GM19025 (cell line): ENCODE measurements around the gene SAMD5.
"Not testable (repeated sequence)": the region's sequence is repeated elsewhere in the genome, so short reads cannot be mapped to it uniquely, and the experiment has no call there.

Source experiments
- ATAC-seq: cut with Tn5 transposase; IDR thresholded peaks from one replicate; pipeline ENCODE4 v1.9.1; 2021; ENCODE audit warnings: mild to moderate bottlenecking, low read depth, moderate library complexity; ENCODE audit not compliant: unreplicated experiment

SAMD5 gene

DNA sequence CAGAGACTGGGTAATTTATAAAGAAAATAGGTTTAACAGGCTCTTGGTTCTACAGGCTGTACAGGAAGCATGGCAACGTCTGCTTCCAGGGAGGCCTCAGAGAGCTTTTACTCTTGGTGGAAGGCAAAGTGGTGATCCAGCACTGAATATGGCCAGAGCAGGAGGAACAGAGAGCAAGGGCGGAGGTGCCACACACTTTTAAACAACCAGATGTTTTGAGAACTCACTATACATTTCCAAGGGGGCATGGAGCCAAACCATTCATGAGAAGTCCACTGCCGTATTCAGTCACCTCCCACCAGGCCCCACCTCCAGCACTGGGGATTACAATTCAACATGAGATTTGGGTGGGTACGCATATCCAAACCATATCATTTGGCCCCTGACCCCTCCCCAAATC, 18.7 kb downstream of the SAMD5 start:
- ATAC-seq: no peak

DNA sequence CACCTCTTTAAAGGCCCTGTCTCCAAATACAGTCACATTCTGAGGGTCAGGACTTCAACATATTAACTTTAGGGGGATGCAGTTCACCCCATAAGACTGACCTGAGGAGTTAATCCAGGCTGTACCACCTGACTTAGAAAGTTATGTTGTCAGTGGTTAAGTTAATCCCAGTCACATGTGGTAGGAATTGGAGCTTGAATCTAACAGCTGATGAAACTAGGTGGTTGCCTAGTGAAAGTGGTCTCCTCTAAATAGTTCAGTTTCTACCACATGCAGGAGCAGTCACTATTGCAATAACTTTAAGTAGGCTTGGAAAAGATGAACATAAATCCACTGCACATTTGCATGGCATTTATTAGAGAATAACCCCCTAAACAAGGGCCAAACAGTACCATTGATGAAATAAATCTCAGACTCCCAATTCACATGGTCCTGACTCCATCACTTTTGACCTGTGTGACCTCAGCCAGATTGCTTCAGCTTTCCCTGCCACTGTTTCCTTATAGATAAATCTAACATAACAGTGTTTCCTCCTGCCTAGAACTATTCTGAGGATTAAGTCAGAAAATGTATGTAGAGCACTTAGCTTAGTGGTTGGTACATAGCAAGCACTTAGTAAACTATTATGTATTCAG, 20.1 kb downstream of the SAMD5 start:
- no peak for ATAC-seq

DNA sequence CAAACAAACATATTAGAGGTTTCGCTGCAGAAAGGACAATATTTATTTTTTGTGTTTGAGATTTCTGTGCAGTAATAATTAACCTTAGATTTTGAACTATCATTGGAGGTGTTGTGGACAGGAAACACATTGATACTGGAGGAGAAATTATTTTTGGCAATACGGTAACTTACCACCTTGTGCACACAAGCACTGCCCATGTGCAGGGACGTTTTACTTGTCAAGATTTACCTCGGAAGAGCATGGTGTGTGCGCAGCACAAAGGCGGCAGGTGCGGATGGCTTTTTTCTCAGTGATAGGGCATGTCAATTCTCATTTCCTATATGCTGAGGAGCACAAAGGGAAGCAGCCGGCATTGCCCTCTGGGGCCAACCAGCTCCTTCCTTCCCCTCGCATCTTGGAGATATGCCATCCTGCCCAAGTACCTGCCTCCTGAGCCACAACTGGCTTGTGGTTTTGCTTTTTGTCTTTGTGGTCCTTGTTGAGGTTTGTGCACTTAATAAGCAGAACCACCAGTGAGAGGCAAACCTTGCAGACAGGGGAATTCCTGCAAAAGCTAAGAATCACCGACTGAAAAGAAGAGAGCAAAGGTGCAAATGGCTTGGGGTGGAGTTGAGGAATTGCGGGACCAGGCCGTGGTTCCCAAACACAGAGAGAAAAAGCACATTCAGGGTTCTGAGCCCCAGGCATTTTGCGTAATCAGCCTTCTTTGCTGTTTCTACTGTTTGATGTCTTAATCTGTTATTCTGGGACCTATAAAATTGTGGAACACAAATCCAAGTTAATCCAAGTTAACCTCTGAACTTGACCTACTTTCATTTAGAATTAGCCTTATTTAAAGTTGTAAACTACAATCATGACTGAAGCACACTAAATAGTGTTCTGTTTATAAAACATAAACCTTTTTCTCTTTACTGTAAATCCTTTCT, 21.9 kb downstream of the SAMD5 start:
- no peak for ATAC-seq

DNA sequence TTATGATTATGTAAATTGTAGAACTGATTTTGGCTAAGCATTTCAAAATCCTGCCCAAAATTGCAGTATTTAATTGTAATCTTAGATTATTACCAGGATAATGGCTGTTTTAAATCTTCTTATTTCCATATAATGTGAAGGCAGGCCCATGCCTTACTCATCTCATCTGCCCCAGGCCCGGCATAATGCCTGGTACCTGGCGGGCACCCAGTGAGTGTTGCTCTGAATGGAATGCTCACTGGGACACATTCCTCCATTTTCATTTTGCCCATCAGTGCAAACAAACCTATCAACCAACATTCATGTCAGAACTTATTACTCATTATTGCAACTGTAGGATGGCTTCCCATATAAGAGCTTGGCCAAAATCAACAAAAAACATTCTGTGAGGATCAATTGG, 22.8 kb downstream of the SAMD5 start:
- ATAC-seq: no peak

DNA sequence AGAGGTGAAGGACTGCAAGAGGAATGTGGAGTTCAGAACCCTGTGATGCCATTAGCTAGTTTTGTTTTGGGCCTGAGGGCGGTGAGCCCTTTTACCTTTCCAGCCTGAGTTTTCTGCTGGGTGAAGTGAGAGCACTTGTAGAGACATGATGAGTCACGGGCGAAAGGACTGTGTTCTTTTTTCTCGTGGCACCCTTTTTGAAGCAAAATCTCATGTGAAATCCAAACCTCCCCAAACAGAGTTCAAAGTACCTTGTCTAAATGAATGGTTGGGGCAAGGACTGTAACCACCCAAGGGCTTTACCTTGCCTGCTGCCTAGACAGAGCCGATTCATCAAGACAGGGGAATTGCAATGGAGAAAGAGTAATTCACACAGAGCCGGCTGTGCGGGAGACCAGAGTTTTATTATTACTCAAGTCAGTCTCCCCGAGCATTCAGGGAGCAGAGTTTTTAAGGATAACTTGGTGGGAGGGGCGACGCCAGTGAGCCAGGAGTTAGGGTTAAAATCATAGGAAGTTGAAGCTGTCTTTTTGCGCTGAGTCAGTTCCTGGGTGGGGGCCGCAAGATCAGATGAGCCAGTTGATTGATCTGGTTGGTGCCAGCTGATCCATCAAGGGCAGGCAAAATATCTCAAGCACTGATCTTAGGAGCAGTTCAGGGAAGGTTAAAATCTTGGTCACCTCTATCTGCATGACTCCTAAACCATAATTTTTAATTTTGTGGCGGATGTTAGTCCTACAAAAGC, 25.8 kb downstream of the SAMD5 start:
- no peak for ATAC-seq

DNA sequence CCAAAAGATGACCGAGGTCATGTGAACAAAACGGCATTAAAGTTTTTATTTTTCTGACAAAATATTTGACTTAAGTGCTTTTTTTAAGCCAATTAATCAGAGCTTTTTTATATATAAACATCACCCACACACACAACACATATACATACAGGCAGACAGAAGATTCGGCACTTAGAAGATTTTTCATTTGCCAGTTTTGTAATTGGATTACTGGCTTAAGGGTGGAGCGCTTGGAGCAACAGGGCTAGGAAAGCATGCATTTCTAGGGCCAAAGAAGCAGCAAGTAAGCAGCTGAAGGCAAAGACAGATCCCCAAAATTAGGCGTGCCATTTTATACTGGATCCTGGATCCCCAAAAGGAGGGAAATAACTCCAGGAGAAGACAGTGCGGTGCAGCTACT, 30.3 kb downstream of the SAMD5 start:
- no peak for ATAC-seq

DNA sequence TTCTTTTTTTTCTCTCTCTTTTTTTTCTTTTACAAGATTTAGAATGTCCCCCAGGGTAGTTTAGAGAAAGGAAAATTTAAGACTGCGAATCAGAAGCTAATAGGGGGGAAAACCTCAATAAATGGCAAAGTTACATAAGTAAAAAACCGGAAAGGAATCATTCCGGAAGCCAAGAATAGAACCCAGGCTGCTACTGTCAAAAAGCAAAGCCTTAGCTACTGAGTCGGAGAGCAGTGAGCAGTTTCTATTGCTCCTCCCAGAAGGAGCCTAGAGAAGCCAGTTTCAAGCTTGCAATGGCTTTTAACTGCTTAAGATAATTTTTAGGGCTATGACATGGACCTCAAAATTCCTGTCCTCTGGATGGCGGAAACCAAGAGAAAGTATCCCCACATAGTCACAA, 31.6 kb downstream of the SAMD5 start:
- ATAC-seq: no peak

DNA sequence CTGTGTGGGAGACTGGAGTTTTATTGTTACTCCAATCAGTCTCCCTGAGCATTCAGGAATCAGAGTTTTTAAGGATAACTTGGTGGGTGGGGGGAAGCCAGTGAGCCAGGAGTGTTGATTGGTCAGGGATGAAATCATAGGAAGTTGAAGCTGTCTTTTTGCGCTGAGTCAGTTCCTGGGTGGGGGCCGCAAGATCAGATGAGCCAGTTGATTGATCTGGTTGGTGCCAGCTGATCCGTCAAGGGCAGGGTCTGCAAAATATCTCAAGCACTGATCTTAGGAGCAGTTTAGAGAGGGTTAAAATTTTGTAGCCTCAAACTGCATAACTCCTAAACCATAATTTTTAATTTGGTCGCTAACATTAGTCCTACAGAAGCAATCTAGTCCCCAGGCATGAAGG, 33.9 kb downstream of the SAMD5 start:
- ATAC-seq: not testable (repeated sequence)

DNA sequence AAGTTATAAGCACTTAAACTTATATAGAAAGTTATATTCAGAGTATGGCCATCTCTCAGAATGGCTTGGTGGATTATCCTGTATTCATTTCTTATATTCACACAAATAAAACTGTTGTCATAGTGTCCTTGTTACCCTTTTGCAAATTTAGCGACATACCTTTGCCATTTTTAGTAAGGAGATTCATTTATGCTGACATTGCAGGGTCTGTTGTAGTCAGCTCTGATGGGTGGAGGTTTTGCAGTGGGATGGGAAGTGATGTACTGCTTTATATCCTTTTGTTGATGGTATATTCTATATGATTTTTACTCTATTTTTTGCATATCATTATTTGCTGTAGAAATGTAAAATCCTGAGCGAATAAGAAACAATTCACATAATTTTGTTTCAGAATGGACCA, 35.9 kb downstream of the SAMD5 start:
- ATAC-seq: no peak

DNA sequence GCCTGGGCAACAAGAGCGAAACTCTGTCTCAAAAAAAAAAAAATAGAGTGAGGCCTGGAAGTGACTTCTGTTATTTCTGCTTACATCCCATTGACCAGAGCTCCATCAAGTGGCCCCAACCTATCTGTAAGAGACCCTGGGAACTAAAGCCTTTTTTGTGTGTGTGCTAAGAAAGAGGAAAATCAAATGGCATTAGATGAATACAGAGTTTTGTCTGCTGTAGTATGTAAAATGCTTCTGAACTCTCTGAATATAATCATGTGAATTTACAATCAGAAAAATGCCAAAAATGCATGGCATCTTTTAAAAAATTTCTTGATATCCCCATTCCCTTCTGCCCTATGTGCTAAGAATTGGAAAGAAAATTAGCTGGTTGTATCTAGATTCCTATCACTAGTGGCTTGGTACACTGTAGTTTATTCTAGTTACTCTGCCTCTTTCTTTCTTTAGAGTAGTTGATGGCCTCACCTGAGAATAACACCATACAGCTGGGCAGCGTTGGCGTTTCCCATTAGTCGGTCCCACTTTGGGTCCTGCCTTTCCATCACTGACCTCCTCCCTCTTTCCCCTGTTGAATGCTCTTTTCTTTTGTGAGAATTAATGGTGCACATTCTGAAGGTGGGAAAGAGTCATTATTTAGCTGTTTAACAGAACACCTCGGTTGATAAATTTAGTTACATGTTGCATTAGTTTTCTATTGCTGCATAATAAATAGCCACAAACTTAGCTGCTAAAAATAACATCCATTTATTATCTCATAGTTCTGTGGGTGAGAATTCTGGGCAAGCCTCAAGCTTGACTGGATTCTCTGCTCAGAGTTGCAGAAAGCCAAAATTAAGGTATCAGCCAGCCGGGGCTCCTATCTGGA, 38.2 kb downstream of the SAMD5 start:
- ATAC-seq: no peak

DNA sequence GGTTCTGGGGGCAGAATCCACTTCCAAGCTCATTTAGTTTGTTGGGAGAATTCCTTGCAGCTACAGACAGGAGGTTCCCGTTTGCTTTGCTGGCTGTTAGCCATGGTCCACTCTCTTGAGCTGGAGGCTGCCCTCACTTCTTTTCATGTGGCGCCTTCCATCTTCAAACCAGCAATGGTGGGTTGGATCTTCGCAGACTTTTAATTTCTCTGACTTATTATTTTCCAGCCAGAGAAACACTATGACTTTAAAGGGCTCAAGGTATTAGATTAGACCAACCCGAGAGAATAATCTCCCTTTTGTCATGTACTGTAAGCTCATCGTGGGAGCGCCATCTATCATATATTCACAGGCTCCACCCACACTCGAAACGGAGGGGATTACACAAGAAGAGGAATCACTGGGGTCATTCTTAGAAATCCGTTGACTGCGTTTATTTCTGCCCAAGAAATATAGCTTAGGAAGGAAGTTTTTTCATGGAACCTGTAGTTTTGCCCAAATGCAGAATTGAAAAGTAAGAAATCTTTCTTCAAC, 38.9 kb downstream of the SAMD5 start:
- no peak for ATAC-seq

DNA sequence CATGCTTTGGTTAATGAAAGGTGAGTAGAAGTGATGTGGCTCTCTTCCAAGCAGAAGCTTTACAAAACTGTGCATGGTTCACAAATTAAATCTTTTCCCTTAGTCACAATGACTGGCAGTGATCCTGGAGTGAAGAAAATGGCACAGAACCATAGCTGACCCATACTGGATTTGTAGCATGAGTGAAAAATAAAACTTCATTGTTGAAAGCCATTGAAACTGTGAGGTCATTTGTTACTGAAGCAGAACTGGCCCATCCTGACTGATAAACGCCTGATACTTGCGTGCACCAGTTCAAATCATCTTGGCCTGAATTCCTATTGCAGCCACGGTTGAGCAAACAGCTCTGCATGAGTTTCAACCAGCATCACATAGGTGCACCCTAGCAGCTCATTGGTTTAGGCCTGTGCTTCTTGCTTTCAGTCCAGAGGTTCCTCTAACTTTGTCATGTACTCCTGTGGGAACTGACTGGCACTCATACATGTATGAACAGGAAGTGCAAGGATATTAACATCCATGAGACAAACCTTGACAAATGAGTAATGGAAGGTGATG, 40.5 kb downstream of the SAMD5 start:
- ATAC-seq: no peak

DNA sequence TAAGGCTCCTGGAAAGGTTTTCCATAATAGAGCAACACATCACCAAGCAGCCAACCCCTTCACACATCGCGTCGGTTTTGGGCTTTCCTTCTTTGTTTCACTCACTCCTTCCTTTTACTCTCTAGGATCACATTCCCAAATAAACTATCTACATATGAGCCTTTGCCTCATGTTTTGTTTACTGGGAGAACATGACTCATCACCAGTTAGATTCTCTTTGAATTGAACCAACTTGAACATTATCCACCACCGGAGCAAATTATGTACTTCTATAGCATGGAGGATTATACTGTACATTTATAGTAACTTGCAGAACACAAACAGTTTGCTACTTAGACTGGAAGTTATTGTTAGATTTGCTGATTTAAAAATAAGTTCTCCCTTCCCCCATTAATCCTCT, 41.0 kb downstream of the SAMD5 start:
- ATAC-seq: no peak

DNA sequence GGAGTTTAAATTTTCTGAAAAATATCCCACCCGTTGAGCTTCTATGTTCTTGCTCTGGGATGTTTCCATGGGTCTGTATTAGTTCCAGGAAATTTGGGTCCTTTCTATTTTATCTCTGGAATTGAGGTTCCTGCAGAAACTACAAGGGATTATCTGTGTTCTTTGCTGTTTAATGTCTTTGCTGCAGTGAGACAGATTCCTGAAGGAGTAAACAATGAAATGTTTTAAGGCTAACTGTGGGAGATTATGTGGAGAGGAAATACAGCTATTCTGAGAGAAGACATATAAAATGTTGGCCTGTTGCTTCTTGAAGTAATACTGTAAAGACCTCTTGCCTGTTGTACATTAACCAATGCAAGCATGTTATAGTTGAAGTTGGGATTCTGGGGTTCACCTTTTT, 43.5 kb downstream of the SAMD5 start:
- ATAC-seq: no peak

DNA sequence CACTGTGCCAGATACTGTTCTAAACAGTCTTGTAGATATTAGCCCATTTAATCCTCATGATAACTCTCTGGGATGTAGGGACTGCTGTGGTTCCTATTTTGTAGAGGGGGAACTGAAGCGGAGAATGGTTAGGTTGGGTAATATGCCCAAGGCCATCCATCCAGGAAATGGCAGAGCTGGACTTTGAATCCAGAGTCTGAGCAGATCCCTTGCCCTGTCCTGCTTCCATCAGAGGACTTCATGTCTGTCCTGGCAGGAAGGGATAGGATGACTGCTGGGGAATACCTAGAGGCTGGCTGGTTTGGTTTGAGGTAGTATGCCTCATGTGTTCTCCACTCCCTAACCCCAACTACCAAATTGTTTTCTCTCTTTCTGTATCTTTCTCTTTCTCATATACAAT, 44.6 kb downstream of the SAMD5 start:
- no peak for ATAC-seq

DNA sequence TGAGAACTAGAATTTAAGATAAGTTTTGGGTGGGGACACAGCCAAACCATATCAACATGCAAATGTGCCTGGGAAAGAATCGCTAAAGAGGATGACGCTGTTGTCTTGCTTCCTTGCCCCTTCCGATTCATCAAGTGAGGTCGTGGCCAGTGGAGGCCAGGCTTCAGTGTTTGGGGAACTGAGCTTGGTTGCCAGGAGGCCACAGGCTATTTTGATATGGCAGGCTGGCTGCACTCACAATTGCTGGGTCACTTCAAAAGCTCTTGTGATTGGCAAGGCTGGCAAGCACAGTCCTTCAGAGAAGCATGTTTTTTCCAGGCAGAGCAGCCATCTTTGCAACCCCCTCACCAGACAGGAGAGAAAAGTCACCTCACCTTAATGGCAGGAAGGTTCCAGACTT, 45.8 kb downstream of the SAMD5 start:
- ATAC-seq: no peak

DNA sequence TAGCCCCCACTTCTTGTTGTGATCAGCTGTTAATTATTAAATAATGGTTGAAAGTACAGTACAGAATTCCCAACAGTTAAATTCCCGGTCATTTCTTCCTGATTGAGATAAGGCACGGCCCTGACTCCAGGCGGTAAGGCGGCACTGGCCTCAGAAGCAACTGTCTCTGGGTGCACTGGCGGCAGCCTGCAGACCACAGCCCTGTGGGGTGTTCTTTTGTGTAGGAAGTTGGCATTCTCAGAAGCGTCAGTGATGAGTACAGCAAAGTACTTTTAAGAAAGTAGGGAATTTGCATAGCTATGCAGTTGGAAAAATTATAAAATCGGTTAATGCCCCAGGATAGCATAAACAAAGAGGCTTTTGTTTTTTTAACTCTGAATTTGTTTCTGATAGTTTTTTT, 50.5 kb downstream of the SAMD5 start:
- ATAC-seq: no peak

DNA sequence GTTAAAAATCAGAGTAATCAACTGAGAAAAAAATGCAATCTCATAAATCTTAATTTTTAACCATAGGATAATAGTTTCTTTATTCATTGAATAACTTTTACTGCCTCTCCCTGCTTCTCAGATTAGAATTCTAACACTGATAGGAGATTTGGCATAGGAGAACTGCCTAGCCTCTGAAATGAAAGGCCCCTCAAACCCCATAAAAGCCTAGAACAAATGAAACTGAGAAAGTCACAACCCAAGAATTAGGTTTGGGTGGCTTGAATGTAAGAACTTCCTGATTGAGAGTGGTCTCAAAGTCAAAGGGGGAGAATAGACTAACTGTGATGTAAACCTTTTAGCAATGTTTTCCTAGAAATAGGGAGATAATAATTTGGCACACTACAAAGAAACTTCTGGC, 52.2 kb downstream of the SAMD5 start:
- ATAC-seq: no peak

DNA sequence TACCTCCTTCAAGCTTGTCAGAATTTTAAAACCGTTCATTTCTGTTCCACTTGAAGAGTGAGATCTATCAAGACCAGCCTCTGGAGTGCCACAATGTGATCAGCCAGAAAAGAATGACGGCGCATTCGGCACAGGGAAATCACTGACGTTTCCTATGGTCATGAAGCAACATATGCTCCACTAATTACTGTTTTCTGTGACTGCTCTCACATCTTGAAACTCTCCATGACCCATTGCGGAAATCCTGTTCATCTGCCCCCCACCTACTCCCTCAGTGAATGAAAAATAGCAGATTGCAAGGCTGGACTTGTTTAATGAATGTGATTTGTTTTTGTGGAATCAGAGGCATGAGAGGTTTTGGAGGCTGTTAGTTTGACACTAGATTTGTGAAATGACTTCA, 53.2 kb downstream of the SAMD5 start:
- ATAC-seq: no peak

DNA sequence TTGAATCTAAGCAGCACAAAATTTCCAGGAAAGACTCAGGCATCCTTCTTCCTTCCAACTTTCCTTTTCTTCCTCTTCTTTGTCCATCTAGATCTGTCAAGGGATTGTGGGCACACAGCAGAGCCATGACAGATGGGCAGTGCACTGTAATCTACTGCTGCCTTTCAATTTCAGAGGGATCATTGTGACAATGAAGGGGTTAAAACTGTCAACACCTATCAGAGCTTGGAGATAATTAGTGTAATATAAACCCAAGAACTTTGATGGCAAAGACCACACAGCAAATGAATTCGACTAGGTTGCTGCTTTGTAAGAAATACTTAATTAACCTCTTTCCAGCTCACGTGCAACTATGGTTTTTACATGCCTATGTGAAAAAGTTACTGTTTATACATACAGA, 55.0 kb downstream of the SAMD5 start:
- no peak for ATAC-seq
